ENCODE results near the gene SIRPA. TPM values are rescaled to one million over a fixed set of nuclear protein-coding genes. Genes with fewer than 3 reads are reported as not detected.

The SIRPA gene
- total and polyA plus RNA-seq, 2 of the 4 experiments (the other 2 are of a cell fraction): 9.9 to 40.2 TPM

DNA sequence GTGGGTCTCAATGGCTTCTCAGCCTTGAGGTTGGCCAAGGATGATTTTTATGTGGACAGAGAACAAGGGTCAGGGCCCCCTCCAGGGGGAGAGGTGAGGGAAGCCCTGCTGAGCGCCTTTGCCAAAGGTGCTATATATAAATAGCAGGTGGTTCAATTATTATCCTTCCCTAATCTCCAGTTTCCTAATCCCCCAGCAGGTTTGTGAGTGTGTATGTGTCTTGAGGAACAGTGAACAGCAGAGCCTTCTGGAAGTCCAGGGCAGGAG, 3.2 kb upstream of the SIRPA start:
- no peaks in the 10 kb centered on the region; the same call in 1 of the 2 replicates for H3K9me1 ChIP-seq (ENCODE audit: insufficient read depth, low read length)
- no peak overlapping the region for H2BK20ac ChIP-seq (ENCODE audit: low read depth, low read length)
- no peak overlapping the region for H2AK9ac ChIP-seq (replicated peaks; ENCODE audit: low read depth, low read length, poor library complexity)
- dilution Hi-C loops (cut with HindIII; ENCODE audit: low sequenced_read_pairs, unreplicated experiment): no loop called here
- no peaks in the 10 kb centered on the region for H3K27me3 ChIP-seq (ENCODE audit: control insufficient read depth, insufficient read depth, low read length)
- in situ Hi-C loops (cut with MboI; ENCODE audit: low sequenced_read_pairs): no loop called here
- H3K9me3 ChIP-seq (ENCODE audit: control insufficient read depth, insufficient read depth, low read length): no peaks in the 10 kb centered on the region
- no peak overlapping the region for H3K23ac ChIP-seq (ENCODE audit: low read depth, low read length)
- ChIA-PET POLR2A (ENCODE audit: unreplicated experiment) (no interaction called here), CTCF (no interaction called here)
- peaks cover 4% of the 10 kb centered on the region; the same call in 1 of the 2 replicates for H4K20me1 ChIP-seq (ENCODE audit: insufficient read depth, low read length)
- intact Hi-C loops (cut with micrococcal nuclease): no loop called here
- no peak overlapping the region for H4K91ac ChIP-seq (ENCODE audit: insufficient read depth, low read depth, low read length)
- DNase-seq (no peak), ATAC-seq (ENCODE audit: low read depth) (no peak)
- BruUV-seq (replicated peaks): no TSS peak
- H4K5ac ChIP-seq (ENCODE audit: low read depth, low read length): no peak overlapping the region
- no peak overlapping the region for H3K18ac ChIP-seq (ENCODE audit: low read depth, low read length)
- H3K4me1 ChIP-seq (ENCODE audit: control insufficient read depth, insufficient read depth, low read length): peaks cover 17% of the 10 kb centered on the region
- H2BK5ac ChIP-seq (ENCODE audit: low read depth, low read length, poor library complexity, severe bottlenecking): no peak overlapping the region
- no peak overlapping the region for H2BK120ac ChIP-seq (ENCODE audit: low read depth, low read length)
- no peak overlapping the region for H2BK15ac ChIP-seq (ENCODE audit: low read depth, low read length)
- no peak overlapping the region for H3K4me2 ChIP-seq (ENCODE audit: low read depth, low read length)
- H3K9ac ChIP-seq (ENCODE audit: low read depth, low read length): no peak overlapping the region
- peaks cover 3% of the 10 kb centered on the region; the same call in 1 of the 2 replicates for H3K36me3 ChIP-seq (ENCODE audit: control insufficient read depth, insufficient read depth, low read length)
- no peak overlapping the region for H3K27ac ChIP-seq (ENCODE audit: insufficient read depth, low read length)
- WGBS, 2 experiments (ENCODE audit: extremely low coverage in 2 of 2, insufficient read length in 1 of 2): no CpG with 5 or more reads among the region's 1 CpG
- H2AFZ ChIP-seq (replicated peaks; ENCODE audit: low read length, poor library complexity): no peak overlapping the region
- no peak overlapping the region for H3K4ac ChIP-seq (ENCODE audit: low read depth, low read length)
- no peak overlapping the region for H2AK5ac ChIP-seq (ENCODE audit: low read depth, low read length)
- H4K8ac ChIP-seq (ENCODE audit: low read depth in 2 of 2, low read length in 2 of 2): no peak overlapping the region
- peaks cover 15 to 35% of the 10 kb centered on the region in 2 experiments; a peak in 3 of 4 replicates for H3K79me1 ChIP-seq (ENCODE audit: low read depth in 1 of 2, low read length in 2 of 2)
- H3K56ac ChIP-seq (ENCODE audit: extremely low read depth, insufficient read depth, low read length): no peak overlapping the region
- no peak for TF ChIP-seq MAFK (IDR thresholded peaks at IDR 0.05; ENCODE audit: low read depth, low read length)
- H3K14ac ChIP-seq (replicated peaks; ENCODE audit: low read depth, low read length): no peak overlapping the region
- no peak overlapping the region for H3K4me3 ChIP-seq (ENCODE audit: insufficient read depth, low read depth, low read length)
